Measurements from ENCODE around the gene CD160.
"Not testable (repeated sequence)": the region's sequence is repeated elsewhere in the genome, so short reads cannot be mapped to it uniquely, and the experiment has no call there.

The CD160 gene

GRCh38 chr1:145717833-145718232 is 1.5 kb upstream of the CD160 start:
- TF ChIP-seq POLR2AphosphoS5 (IDR thresholded peaks at IDR 0.05; ENCODE audit: borderline replicate concordance, low read depth, low read length), result no peak
- DNase-seq (ENCODE audit: low read depth, low spot score), result no peak
- Histone ChIP-seq H3K9ac (ENCODE audit: insufficient read length) (no peak overlapping the region), H3K4me3 (no peak overlapping the region), H3K36me3 (ENCODE audit: insufficient read depth, low read length) (no peaks in the 10 kb centered on the region), H3K27ac (no peak overlapping the region), H3K9me3 (ENCODE audit: low read depth, low read length) (no peaks in the 10 kb centered on the region)

GRCh38 chr1:145718465-145718864 is 834 bp upstream of the CD160 start:
- not testable (repeated sequence) for H3K27ac ChIP-seq; DNase-seq (ENCODE audit: low read depth, low spot score); H3K36me3 ChIP-seq (ENCODE audit: insufficient read depth, low read length); H3K4me3 ChIP-seq; H3K9me3 ChIP-seq (ENCODE audit: low read depth, low read length); H3K9ac ChIP-seq (ENCODE audit: insufficient read length)

- no peak for DNase-seq (ENCODE audit: low read depth, low spot score)
- H3K9ac ChIP-seq (ENCODE audit: insufficient read length), result no peak overlapping the region
- no peaks in the 10 kb centered on the region for H3K36me3 ChIP-seq (ENCODE audit: insufficient read depth, low read length)
- no peaks in the 10 kb centered on the region for H3K9me3 ChIP-seq (ENCODE audit: low read depth, low read length)
- no peak overlapping the region for H3K27ac ChIP-seq
- H3K4me3 ChIP-seq, result no peak overlapping the region; the same call in 1 of the 2 replicates
- no peak for TF ChIP-seq POLR2AphosphoS5 (IDR thresholded peaks at IDR 0.05; ENCODE audit: borderline replicate concordance, low read depth, low read length)
These were observed 1.2 kb downstream of the CD160 start for GRCh38 chr1:145720556-145720877.

GRCh38 chr1:145720878-145721671 is 1.8 kb downstream of the CD160 start:
- H3K9ac ChIP-seq (ENCODE audit: insufficient read length), result no peak overlapping the region
- TF ChIP-seq FOXP2 (optimal IDR thresholded peaks at IDR 0.05; ENCODE audit: control extremely low read depth, extremely low read length, insufficient read depth) (no peak), EZH2 (IDR thresholded peaks at IDR 0.05) (no peak), POLR2AphosphoS5 (IDR thresholded peaks at IDR 0.05; ENCODE audit: borderline replicate concordance, low read depth, low read length) (no peak)
- no peak overlapping the region for H3K27ac ChIP-seq
- H3K36me3 ChIP-seq (ENCODE audit: insufficient read depth, low read length), result no peaks in the 10 kb centered on the region
- H3K4me3 ChIP-seq, result peak overlapping the region; percentile 63
- DNase-seq (ENCODE audit: low read depth, low spot score), result no peak
- no peaks in the 10 kb centered on the region for H3K9me3 ChIP-seq (ENCODE audit: low read depth, low read length)

- not testable (repeated sequence) for H3K36me3 ChIP-seq (ENCODE audit: insufficient read depth, low read length); H3K27ac ChIP-seq; H3K4me3 ChIP-seq; H3K9me3 ChIP-seq (ENCODE audit: low read depth, low read length); DNase-seq (ENCODE audit: low read depth, low spot score); H3K9ac ChIP-seq (ENCODE audit: insufficient read length)
These were observed 6.9 kb downstream of the CD160 start for GRCh38 chr1:145726193-145726592.

- no peak overlapping the region for H3K27ac ChIP-seq
- TF ChIP-seq FOXP2 (optimal IDR thresholded peaks at IDR 0.05; ENCODE audit: control extremely low read depth, extremely low read length, insufficient read depth) (no peak), EZH2 (IDR thresholded peaks at IDR 0.05) (no peak), POLR2AphosphoS5 (IDR thresholded peaks at IDR 0.05; ENCODE audit: borderline replicate concordance, low read depth, low read length) (no peak)
- no peak overlapping the region for H3K4me3 ChIP-seq
- H3K9ac ChIP-seq (ENCODE audit: insufficient read length), result no peak overlapping the region
- no peaks in the 10 kb centered on the region for H3K9me3 ChIP-seq (ENCODE audit: low read depth, low read length)
- no peaks in the 10 kb centered on the region for H3K36me3 ChIP-seq (ENCODE audit: insufficient read depth, low read length)
- DNase-seq (ENCODE audit: low read depth, low spot score), result no peak
These were observed 9.9 kb downstream of the CD160 start for GRCh38 chr1:145729196-145729595.

- H3K36me3 ChIP-seq (ENCODE audit: insufficient read depth, low read length), result no peaks in the 10 kb centered on the region
- no peaks in the 10 kb centered on the region for H3K9me3 ChIP-seq (ENCODE audit: low read depth, low read length)
- DNase-seq (ENCODE audit: low read depth, low spot score), result no peak
- no peak overlapping the region for H3K4me3 ChIP-seq
- no peak overlapping the region for H3K27ac ChIP-seq
- H3K9ac ChIP-seq (ENCODE audit: insufficient read length), result no peak overlapping the region
- no peak for TF ChIP-seq EZH2 (IDR thresholded peaks at IDR 0.05)
These were observed 10.6 kb downstream of the CD160 start for GRCh38 chr1:145729666-145730436.

GRCh38 chr1:145730467-145730866 is 11.2 kb downstream of the CD160 start:
- Histone ChIP-seq H3K9ac (ENCODE audit: insufficient read length) (no peak overlapping the region), H3K4me3 (no peak overlapping the region), H3K36me3 (ENCODE audit: insufficient read depth, low read length) (no peaks in the 10 kb centered on the region), H3K27ac (no peak overlapping the region), H3K9me3 (ENCODE audit: low read depth, low read length) (no peaks in the 10 kb centered on the region)
- DNase-seq (ENCODE audit: low read depth, low spot score), result no peak
- TF ChIP-seq POLR2AphosphoS5 (IDR thresholded peaks at IDR 0.05; ENCODE audit: borderline replicate concordance, low read depth, low read length) (no peak), EZH2 (IDR thresholded peaks at IDR 0.05) (no peak), FOXP2 (optimal IDR thresholded peaks at IDR 0.05; ENCODE audit: control extremely low read depth, extremely low read length, insufficient read depth) (no peak)

GRCh38 chr1:145730900-145731299 is 11.6 kb downstream of the CD160 start:
- TF ChIP-seq POLR2AphosphoS5 (IDR thresholded peaks at IDR 0.05; ENCODE audit: borderline replicate concordance, low read depth, low read length) (no peak), EZH2 (IDR thresholded peaks at IDR 0.05) (no peak), FOXP2 (optimal IDR thresholded peaks at IDR 0.05; ENCODE audit: control extremely low read depth, extremely low read length, insufficient read depth) (no peak)
- H3K4me3 ChIP-seq, result no peak overlapping the region
- no peak for DNase-seq (ENCODE audit: low read depth, low spot score)
- H3K27ac ChIP-seq, result no peak overlapping the region
- H3K9me3 ChIP-seq (ENCODE audit: low read depth, low read length), result no peaks in the 10 kb centered on the region
- no peaks in the 10 kb centered on the region for H3K36me3 ChIP-seq (ENCODE audit: insufficient read depth, low read length)
- no peak overlapping the region for H3K9ac ChIP-seq (ENCODE audit: insufficient read length)
